Cardiac atrium fibroblast (primary cell): ENCODE data around the gene PATL2. TPM values are rescaled to one million over a fixed set of nuclear protein-coding genes. Genes with fewer than 3 reads are reported as not detected.

Experiments
- total RNA-seq: library from RNA; depleted of rRNA; stranded (reverse); fragments of >200 nt; gene quantifications from 2 replicates; pipeline ENCODE4 v1.2.3, GENCODE V29; 2015

PATL2 gene
- under 0.01 TPM in 1 of 2 replicates, not detected in the other for total RNA-seq

DNA sequence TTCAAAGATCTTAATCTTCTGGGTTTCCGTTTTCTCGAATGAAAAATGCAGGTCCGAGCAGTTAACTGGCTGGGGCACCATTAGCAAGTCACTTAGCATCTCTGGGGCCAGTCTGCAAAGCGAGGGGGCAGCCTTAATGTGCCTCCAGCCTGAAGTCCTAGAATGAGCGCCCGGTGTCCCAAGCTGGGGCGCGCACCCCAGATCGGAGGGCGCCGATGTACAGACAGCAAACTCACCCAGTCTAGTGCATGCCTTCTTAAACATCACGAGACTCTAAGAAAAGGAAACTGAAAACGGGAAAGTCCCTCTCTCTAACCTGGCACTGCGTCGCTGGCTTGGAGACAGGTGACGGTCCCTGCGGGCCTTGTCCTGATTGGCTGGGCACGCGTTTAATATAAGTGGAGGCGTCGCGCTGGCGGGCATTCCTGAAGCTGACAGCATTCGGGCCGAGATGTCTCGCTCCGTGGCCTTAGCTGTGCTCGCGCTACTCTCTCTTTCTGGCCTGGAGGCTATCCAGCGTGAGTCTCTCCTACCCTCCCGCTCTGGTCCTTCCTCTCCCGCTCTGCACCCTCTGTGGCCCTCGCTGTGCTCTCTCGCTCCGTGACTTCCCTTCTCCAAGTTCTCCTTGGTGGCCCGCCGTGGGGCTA, at the start of gene PATL2, which contains the start of gene B2M:
Gene PATL2, minus strand, starts transcription at position 228 of the 647 bp plus-strand sequence. CDS start 34,833 bp downstream, outside the sequence.
Gene B2M, plus strand, starts transcription at position 422 of the 647 bp plus-strand sequence. Its CDS starts 30 bp downstream, at position 452.

GRCh38 chr15:44736181-44736765, 25.1 kb upstream of the PATL2 start, which contains the start of gene TRIM69:
TRIM69 (plus strand) TSS chr15:44736528; CDS start chr15:44736705, 177 bp downstream.

GRCh38 chr15:44663410-44664308, 47.5 kb downstream of the PATL2 start, which contains the start of gene SPG11:
SPG11 (minus strand) TSS chr15:44663662; CDS start chr15:44663647, 15 bp downstream.

Other genes with a start within 250 kb of the PATL2 start
- 28.9 and 38.6 TPM in 2 replicates for gene EIF3J, start 174.2 kb downstream of the PATL2 start, total RNA-seq
- gene SPG11, start 47.7 kb downstream of the PATL2 start, total RNA-seq: 37.7 and 42.8 TPM in 2 replicates
- gene B2M, start 194 bp upstream of the PATL2 start, total RNA-seq: 1,832 and 2,199 TPM in 2 replicates
- gene TRIM69, start 25.2 kb upstream of the PATL2 start, total RNA-seq: 3.4 and 7.5 TPM in 2 replicates
- gene TERB2, start 245.4 kb upstream of the PATL2 start, total RNA-seq: not detected in 2 replicates